GM13977 (cell line): Measurements from ENCODE around the gene COASY.

Experiments used
- DNase-seq: peaks from one replicate; pipeline ENCODE4 v3.0.0; 2012; ENCODE audit warnings: low spot score
- in situ Hi-C: fragments of 300-500 bp; cut with MboI; formaldehyde crosslinking; loops from one replicate; pipeline ENCODE4 v1.12.0; 2022; ENCODE audit warnings: low sequenced_read_pairs, low pct_unique_long_range_greater_than_20kb, mixed read lengths, inconsistent platforms; ENCODE audit not compliant: unreplicated experiment
- TF ChIP-seq, protein P1 (sequence below): IDR thresholded peaks from 2 replicates; pipeline ENCODE4 v1.5.1; 2012; ENCODE audit warnings: mild to moderate bottlenecking, control low read depth; ENCODE audit not compliant: insufficient read depth; ENCODE audit errors: extremely low read depth, missing control alignments

The COASY gene

DNA sequence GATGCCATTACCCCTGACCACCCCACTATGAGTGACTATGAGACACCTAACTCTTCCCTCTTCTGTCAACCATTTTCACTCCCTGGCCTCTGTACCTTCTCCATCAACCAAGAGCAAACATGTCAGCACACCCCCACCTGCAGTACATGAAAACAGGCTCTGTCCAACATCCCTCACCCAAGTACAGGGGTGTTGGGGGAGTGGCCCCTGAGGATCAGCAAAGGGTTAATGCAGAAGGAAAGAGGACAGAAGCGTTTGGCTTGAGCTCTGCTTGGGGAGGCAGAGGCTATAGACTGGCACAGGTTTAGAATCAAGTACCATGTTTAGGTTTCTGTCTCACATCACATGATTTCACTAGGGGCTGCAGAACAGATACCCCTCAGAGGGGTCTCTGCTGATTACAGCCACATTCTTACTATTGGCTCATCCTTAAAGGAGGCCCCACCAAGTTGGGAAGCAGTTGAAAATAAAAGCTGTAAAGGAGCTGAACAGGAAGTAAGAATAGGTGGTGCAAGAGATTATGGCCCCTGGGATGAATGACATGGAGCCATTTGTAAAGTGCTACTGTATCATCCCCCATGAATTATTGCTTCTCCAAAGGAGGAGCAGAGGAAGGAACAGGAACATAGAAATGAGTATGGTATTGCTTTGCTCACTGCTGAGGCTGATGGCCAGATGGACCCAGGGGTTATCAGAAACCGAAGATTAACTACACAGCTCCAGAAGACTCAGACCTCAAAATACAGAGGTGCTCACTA, 18.0 kb downstream of the COASY start:
- TF ChIP-seq, protein P1, sequence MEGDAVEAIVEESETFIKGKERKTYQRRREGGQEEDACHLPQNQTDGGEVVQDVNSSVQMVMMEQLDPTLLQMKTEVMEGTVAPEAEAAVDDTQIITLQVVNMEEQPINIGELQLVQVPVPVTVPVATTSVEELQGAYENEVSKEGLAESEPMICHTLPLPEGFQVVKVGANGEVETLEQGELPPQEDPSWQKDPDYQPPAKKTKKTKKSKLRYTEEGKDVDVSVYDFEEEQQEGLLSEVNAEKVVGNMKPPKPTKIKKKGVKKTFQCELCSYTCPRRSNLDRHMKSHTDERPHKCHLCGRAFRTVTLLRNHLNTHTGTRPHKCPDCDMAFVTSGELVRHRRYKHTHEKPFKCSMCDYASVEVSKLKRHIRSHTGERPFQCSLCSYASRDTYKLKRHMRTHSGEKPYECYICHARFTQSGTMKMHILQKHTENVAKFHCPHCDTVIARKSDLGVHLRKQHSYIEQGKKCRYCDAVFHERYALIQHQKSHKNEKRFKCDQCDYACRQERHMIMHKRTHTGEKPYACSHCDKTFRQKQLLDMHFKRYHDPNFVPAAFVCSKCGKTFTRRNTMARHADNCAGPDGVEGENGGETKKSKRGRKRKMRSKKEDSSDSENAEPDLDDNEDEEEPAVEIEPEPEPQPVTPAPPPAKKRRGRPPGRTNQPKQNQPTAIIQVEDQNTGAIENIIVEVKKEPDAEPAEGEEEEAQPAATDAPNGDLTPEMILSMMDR, result no peak
- in situ Hi-C loops, result loop anchor here (10.0 kb wide), 2 partner anchors 105 to 185 kb away; partner anchors contain the start of genes CCR10, CNTNAP1 and RAMP2
- no peak for DNase-seq

GRCh38 chr17:42581744-42582270, 19.9 kb downstream of the COASY start:
- TF ChIP-seq, protein P1, result no peak
- DNase-seq, result no peak
- in situ Hi-C loops, result no loop called here

DNA sequence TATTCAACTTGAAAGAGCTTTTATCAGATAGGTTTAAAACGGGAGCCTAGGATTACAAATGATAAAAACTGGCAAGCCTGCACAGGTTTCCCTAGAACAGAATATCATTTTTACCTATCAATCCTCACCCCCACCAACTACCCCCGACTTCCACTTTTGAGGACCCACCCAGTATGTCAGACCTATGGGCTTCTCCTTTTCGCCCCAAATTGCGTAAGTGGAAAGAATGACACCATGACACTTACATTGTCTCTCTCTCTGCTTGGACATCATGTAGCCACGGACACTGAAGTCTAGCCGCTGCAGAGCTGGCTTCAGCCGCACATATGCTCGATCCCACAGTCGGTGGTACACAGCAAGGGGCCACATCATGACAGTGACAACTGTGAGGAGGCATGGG, 22.9 kb downstream of the COASY start:
- TF ChIP-seq, protein P1, result no peak
- no peak for DNase-seq
- in situ Hi-C loops, result no loop called here

GRCh38 chr17:42585353-42585752, 23.4 kb downstream of the COASY start:
- in situ Hi-C loops, result no loop called here
- TF ChIP-seq, protein P1, result no peak
- DNase-seq, result no peak

GRCh38 chr17:42586514-42587230, 24.7 kb downstream of the COASY start:
- in situ Hi-C loops, result no loop called here
- TF ChIP-seq, protein P1, result no peak
- peak; percentile 62 for DNase-seq

- TF ChIP-seq, protein P1, result no peak
- in situ Hi-C loops, result no loop called here
- DNase-seq, result no peak
Measured at GRCh38 chr17:42590886-42591285, 28.9 kb downstream of the COASY start.
